ENCODE data around the gene RCBTB1. TPM values are rescaled to one million over a fixed set of nuclear protein-coding genes. Genes with fewer than 3 reads are reported as not detected.

The RCBTB1 gene
- total RNA-seq, 1 donor from 2014 or later: 54.2 TPM

DNA sequence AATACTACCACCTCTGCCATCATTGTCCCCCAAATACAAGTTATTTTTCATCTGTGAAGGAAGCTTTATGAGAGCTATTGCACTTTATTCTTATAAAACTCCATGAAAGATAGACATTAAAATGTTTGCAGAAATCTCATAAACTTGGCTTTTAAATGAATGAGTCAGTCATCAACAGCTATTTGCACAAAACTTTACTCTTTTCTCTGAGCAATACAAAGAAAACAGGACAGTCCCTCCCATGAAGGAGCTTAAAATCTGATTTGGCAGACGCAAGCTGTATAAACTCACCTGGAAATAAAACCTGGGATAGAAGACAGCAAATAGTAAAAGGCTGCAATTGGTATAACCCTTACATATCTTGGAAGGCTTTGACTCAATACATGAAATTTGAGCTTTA, 16.6 kb upstream of the RCBTB1 start:
- DNase-seq (ENCODE audit: low spot score): no peak
- Histone ChIP-seq H3K36me3 (no peaks in the 10 kb centered on the region), H3K9me3 (ENCODE audit: low read depth) (no peaks in the 10 kb centered on the region), H3K4me3 (no peak overlapping the region), H3K27me3 (no peaks in the 10 kb centered on the region), H3K9ac (no peak overlapping the region), H3K4me2 (no peak overlapping the region), H4K20me1 (ENCODE audit: low read depth) (no peaks in the 10 kb centered on the region), H3K4me1 (no peaks in the 10 kb centered on the region), H2AFZ (replicated peaks) (peak overlapping the region; percentile 3), H3K79me2 (ENCODE audit: low read depth) (no peaks in the 10 kb centered on the region), H3K27ac (no peak overlapping the region), H3F3A (ENCODE audit: low read depth) (no peaks in the 10 kb centered on the region)
- no peaks in the 10 kb centered on the region for H3K36me3 Mint-ChIP-seq
- no peaks in the 10 kb centered on the region for H3K9me3 Mint-ChIP-seq
- TF ChIP-seq, protein P1, sequence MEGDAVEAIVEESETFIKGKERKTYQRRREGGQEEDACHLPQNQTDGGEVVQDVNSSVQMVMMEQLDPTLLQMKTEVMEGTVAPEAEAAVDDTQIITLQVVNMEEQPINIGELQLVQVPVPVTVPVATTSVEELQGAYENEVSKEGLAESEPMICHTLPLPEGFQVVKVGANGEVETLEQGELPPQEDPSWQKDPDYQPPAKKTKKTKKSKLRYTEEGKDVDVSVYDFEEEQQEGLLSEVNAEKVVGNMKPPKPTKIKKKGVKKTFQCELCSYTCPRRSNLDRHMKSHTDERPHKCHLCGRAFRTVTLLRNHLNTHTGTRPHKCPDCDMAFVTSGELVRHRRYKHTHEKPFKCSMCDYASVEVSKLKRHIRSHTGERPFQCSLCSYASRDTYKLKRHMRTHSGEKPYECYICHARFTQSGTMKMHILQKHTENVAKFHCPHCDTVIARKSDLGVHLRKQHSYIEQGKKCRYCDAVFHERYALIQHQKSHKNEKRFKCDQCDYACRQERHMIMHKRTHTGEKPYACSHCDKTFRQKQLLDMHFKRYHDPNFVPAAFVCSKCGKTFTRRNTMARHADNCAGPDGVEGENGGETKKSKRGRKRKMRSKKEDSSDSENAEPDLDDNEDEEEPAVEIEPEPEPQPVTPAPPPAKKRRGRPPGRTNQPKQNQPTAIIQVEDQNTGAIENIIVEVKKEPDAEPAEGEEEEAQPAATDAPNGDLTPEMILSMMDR (IDR thresholded peaks at IDR 0.05): no peak
- TF ChIP-seq EZH2phosphoT487 (IDR thresholded peaks at IDR 0.05) (no peak), EZH2 (IDR thresholded peaks at IDR 0.05) (no peak)
- H3K4me1 Mint-ChIP-seq: peaks cover 7% of the 10 kb centered on the region
- no peak overlapping the region for H3K4me3 Mint-ChIP-seq
- H3K27ac Mint-ChIP-seq: no peak overlapping the region
- no peaks in the 10 kb centered on the region for H3K27me3 Mint-ChIP-seq (ENCODE audit: insufficient read depth, low read depth)

DNA sequence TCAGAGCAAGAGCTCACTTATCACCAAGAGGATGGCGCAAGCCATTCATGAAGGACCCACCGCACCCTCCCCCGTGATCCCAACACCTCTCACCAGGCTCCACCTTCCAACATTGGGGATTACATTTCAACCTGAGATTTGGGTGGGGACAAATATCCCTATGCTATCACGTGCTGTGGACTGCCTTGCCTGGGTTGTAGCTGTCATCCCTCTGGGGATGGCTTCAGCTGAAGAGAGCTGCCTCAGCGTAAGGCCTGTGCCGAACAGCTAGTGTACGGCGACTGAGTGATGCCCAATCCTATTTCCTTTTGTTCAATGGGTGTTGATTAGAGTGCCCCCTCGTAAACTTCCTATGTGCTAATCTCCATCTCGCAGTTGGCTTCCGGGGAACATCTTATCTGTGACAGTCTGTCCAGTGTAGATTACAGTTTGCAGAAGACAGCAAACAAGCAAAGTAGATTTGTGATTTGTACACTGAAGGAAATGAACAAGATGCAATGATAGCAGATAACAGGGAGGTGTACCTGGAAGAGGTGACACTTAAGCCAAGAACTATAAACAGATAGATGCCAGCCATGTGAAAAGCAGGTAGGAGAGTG, 11.8 kb upstream of the RCBTB1 start:
- no peaks in the 10 kb centered on the region for H3K4me1 Mint-ChIP-seq
- H3K4me1 ChIP-seq: no peaks in the 10 kb centered on the region
- TF ChIP-seq EZH2phosphoT487 (IDR thresholded peaks at IDR 0.05): no peak
- TF ChIP-seq EZH2 (IDR thresholded peaks at IDR 0.05): no peak
- TF ChIP-seq, protein P1 (IDR thresholded peaks at IDR 0.05): no peak
- H3K4me3 Mint-ChIP-seq: no peak overlapping the region
- H3K4me2 ChIP-seq: no peak overlapping the region
- H3K27me3 ChIP-seq: no peaks in the 10 kb centered on the region
- peaks cover 7% of the 10 kb centered on the region for H3K9me3 Mint-ChIP-seq
- H3K36me3 Mint-ChIP-seq: peaks cover 2% of the 10 kb centered on the region
- H4K20me1 ChIP-seq (ENCODE audit: low read depth): no peaks in the 10 kb centered on the region
- H3K9ac ChIP-seq: no peak overlapping the region
- peaks cover 2% of the 10 kb centered on the region for H3K27me3 Mint-ChIP-seq (ENCODE audit: insufficient read depth, low read depth)
- H3K36me3 ChIP-seq: no peaks in the 10 kb centered on the region
- no peaks in the 10 kb centered on the region for H3K9me3 ChIP-seq (ENCODE audit: low read depth)
- H3K4me3 ChIP-seq: no peak overlapping the region
- H3K79me2 ChIP-seq (ENCODE audit: low read depth): no peaks in the 10 kb centered on the region
- no peak for DNase-seq (ENCODE audit: low spot score)
- no peak overlapping the region for H3K27ac ChIP-seq
- no peak overlapping the region for H2AFZ ChIP-seq (replicated peaks)
- no peak overlapping the region for H3K27ac Mint-ChIP-seq
- no peaks in the 10 kb centered on the region for H3F3A ChIP-seq (ENCODE audit: low read depth)

DNA sequence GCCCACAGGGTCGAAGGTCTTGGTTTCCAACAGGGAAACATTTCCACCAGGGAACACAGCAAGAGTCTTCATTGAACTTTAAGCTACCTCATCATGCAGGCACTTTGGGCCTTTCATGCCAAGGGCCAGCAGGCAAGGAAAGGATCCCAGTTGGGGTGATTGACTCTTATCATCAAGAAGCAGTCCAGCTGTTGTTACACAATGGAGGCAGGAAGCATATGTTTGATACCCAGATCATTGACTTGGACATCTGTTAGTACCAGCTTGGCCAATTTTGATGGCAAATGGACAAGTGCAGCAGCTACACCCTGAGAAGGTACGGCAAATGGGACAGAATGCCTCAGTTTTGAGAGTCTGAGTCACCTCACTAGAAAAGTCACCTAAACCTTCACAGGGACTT, 10.9 kb upstream of the RCBTB1 start:
- H3F3A ChIP-seq (ENCODE audit: low read depth): no peaks in the 10 kb centered on the region
- H3K4me3 ChIP-seq: no peak overlapping the region
- TF ChIP-seq EZH2phosphoT487 (IDR thresholded peaks at IDR 0.05): no peak
- TF ChIP-seq, protein P1 (IDR thresholded peaks at IDR 0.05): no peak
- TF ChIP-seq EZH2 (IDR thresholded peaks at IDR 0.05): no peak
- no peak overlapping the region for H3K9ac ChIP-seq
- H3K36me3 ChIP-seq: no peaks in the 10 kb centered on the region
- Mint-ChIP-seq H3K4me1 (no peaks in the 10 kb centered on the region), H3K36me3 (peaks cover 2% of the 10 kb centered on the region), H3K9me3 (peaks cover 12% of the 10 kb centered on the region), H3K27me3 (ENCODE audit: insufficient read depth, low read depth) (peaks cover 2% of the 10 kb centered on the region), H3K4me3 (no peak overlapping the region), H3K27ac (no peak overlapping the region)
- no peak overlapping the region for H2AFZ ChIP-seq (replicated peaks)
- H3K27me3 ChIP-seq: no peaks in the 10 kb centered on the region
- no peaks in the 10 kb centered on the region for H3K79me2 ChIP-seq (ENCODE audit: low read depth)
- no peaks in the 10 kb centered on the region for H3K4me1 ChIP-seq
- no peak overlapping the region for H3K4me2 ChIP-seq
- no peak for DNase-seq (ENCODE audit: low spot score)
- H3K27ac ChIP-seq: no peak overlapping the region
- H3K9me3 ChIP-seq (ENCODE audit: low read depth): no peaks in the 10 kb centered on the region
- no peaks in the 10 kb centered on the region for H4K20me1 ChIP-seq (ENCODE audit: low read depth)

All from neural progenitor cell (in vitro differentiated cells).